ENCODE measurements around the gene TCF15. TPM values are rescaled to one million over a fixed set of nuclear protein-coding genes. Genes with fewer than 3 reads are reported as not detected.
A peak's percentile ranks its signal among the peaks of the same experiment; 100 is the strongest.

The TCF15 gene
- total and polyA plus RNA-seq, 2 of the 13 experiments (the other 11 are each of a cell fraction or from before 2014, with no cell fraction given) = not detected

- TF ChIP-seq NR2F1 (CRISPR knock-in tag; IDR thresholded peaks at IDR 0.05) (peak in 1 of 2 experiments; percentile 33; a peak in 3 of 4 replicates), ZNF775 (CRISPR knock-in tag; IDR thresholded peaks at IDR 0.05; ENCODE audit: borderline replicate concordance) (0 out of 2 replicates have a peak, but pooled peaks have one; percentile 51), PPARG (CRISPR knock-in tag; conservative IDR thresholded peaks at IDR 0.05) (0 out of 2 replicates have a peak, but pooled peaks have one; percentile 21), CBX2 (IDR thresholded peaks at IDR 0.05; ENCODE audit: low read depth, low read length) (no peak), CBX2 (CRISPR knock-in tag; IDR thresholded peaks at IDR 0.05; ENCODE audit: low read depth) (0 out of 2 replicates have a peak, but pooled peaks have one; percentile 62), CAMTA2 (CRISPR knock-in tag; IDR thresholded peaks at IDR 0.05; ENCODE audit: borderline replicate concordance) (no peak), ZMAT3 (CRISPR knock-in tag; conservative IDR thresholded peaks at IDR 0.05) (0 out of 2 replicates have a peak, but pooled peaks have one; percentile 85), ZBTB4 (CRISPR knock-in tag; IDR thresholded peaks at IDR 0.05; ENCODE audit: borderline replicate concordance) (no peak), ZNF292 (CRISPR knock-in tag; IDR thresholded peaks at IDR 0.05; ENCODE audit: borderline replicate concordance, low read depth) (peak; percentile 48; the same call in 1 of the 2 replicates), SIX1 (CRISPR knock-in tag; IDR thresholded peaks at IDR 0.05; ENCODE audit: borderline replicate concordance) (no peak), POLR2AphosphoS2 (IDR thresholded peaks at IDR 0.05; ENCODE audit: low read depth, low read length) (no peak), HOXA9 (CRISPR knock-in tag; IDR thresholded peaks at IDR 0.05; ENCODE audit: borderline replicate concordance) (no peak; the same call in 1 of the 2 replicates), PHF5A (CRISPR knock-in tag; IDR thresholded peaks at IDR 0.05; ENCODE audit: low read depth, unreplicated experiment) (no peak), ZNF563 (CRISPR knock-in tag; IDR thresholded peaks at IDR 0.05) (no peak; the same call in 1 of the 2 replicates), CENPX (CRISPR knock-in tag; IDR thresholded peaks at IDR 0.05) (no peak), MAFF (IDR thresholded peaks at IDR 0.05; ENCODE audit: low read depth, low read length) (peak; percentile 5; the same call in 1 of the 2 replicates), ZNF136 (CRISPR knock-in tag; IDR thresholded peaks at IDR 0.05; ENCODE audit: low read depth) (no peak), ZNF138 (CRISPR knock-in tag; IDR thresholded peaks at IDR 0.05; ENCODE audit: low read depth) (peak; percentile 29; the same call in 1 of the 2 replicates), TFE3 (CRISPR knock-in tag; IDR thresholded peaks at IDR 0.05) (peak; percentile 33; the same call in 1 of the 2 replicates), HOXA7 (CRISPR knock-in tag; IDR thresholded peaks at IDR 0.05) (0 out of 2 replicates have a peak, but pooled peaks have one; percentile 53), TAF15 (IDR thresholded peaks at IDR 0.05; ENCODE audit: low read depth, low read length, poor library complexity, severe bottlenecking) (no peak), GATAD2A (CRISPR knock-in tag; IDR thresholded peaks at IDR 0.05) (peak; percentile 41; the same call in 1 of the 2 replicates), ZNF704 (CRISPR knock-in tag; IDR thresholded peaks at IDR 0.05; ENCODE audit: borderline replicate concordance) (peak; percentile 77; the same call in 1 of the 2 replicates)
These were observed 41.9 kb upstream of the TCF15 start (continued) for GRCh38 chr20:651713-652614.

All from HepG2 (cell line).